ENCODE measurements around the gene CILP2. TPM values are rescaled to one million over a fixed set of nuclear protein-coding genes. Genes with fewer than 3 reads are reported as not detected.

Gene CILP2
- total and polyA plus RNA-seq, 9 of the 15 experiments (the other 6 are each of a cell fraction or from before 2014, with no cell fraction given) = 0.04 to 0.35 (median 0.05) TPM; not detected in 2

DNA sequence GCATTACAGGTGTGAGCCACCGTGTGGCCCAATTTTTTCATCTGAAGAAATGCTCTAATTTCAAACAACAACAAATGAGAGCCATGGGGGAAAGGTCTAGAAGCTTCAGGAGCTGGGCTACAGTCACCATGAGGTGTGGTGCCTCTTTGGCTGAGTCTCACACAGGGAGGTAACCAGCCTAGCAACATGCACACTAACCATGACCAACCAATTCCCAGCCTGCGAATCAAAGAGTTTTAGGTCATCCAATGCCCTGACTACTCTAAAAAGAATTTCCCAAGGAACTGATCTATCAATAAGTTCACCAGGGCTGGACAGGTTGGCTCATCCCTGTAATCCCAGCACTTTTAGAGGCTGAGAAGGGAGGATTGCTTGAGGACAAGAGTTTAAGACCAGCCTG lies 50.5 kb downstream of the CILP2 start:
- ATAC-seq = no peak
- Histone ChIP-seq H3K4me2 (ENCODE audit: insufficient read depth, low read length) (no peak overlapping the region), H3K79me2 (ENCODE audit: control insufficient read depth, insufficient read depth, low read length) (no peaks in the 10 kb centered on the region), H3K4me3 (no peak overlapping the region), H3K27me3 (ENCODE audit: control insufficient read depth in 2 of 2, insufficient read depth in 2 of 2, low read length in 2 of 2) (peaks cover 0 to 8% of the 10 kb centered on the region in 2 experiments; a peak in 2 of 5 replicates), H2AFZ (ENCODE audit: low read depth, low read length) (no peak overlapping the region), H3K4me1 (replicated peaks in 1 of 2; ENCODE audit: control insufficient read depth in 2 of 2, insufficient read depth in 2 of 2, low read length in 2 of 2) (no peaks in the 10 kb centered on the region; a peak in 1 of 5 replicates), H3K9ac (ENCODE audit: insufficient read depth in 1 of 2, low read depth in 2 of 2, low read length in 2 of 2) (no peak overlapping the region), H4K20me1 (replicated peaks; ENCODE audit: control insufficient read depth, insufficient read depth, low read length) (no peaks in the 10 kb centered on the region), H3K27ac (ENCODE audit: extremely low read depth, low read depth, low read length) (no peak overlapping the region), H3K36me3 (ENCODE audit: control insufficient read depth, insufficient read depth, low read length) (no peaks in the 10 kb centered on the region), H3K9me1 (ENCODE audit: control insufficient read depth, insufficient read depth, low read length) (no peaks in the 10 kb centered on the region), H3K9me3 (replicated peaks; ENCODE audit: control insufficient read depth, insufficient read depth, low read depth, low read length) (no peaks in the 10 kb centered on the region)
- intact Hi-C loops (cut with micrococcal nuclease) = no loop called here
- CTCF ChIA-PET (ENCODE audit: low intra/inter-chr PET ratio) = no interaction called here
- no TSS peak for BruUV-seq (replicated peaks)
- 16% methylated on average over 2 of the region's 2 CpGs for WGBS (ENCODE audit: insufficient coverage, low coverage, missing lambda C conversion rate)
- POLR2A ChIA-PET = interaction anchor here (0.6 to 0.7 kb wide), 3 partner anchors 15 to 239 kb away, joined by 3 to 4 read pairs (median 3); no protein-coding TSS in a partner anchor
- no peak for TF ChIP-seq SRSF7 (optimal IDR thresholded peaks at IDR 0.05; ENCODE audit: low read depth, low read length)
- TF ChIP-seq ZNF121 (CRISPR knock-in tag; conservative IDR thresholded peaks at IDR 0.05) = peak; percentile 36; the same call in 1 of the 2 replicates
- DNase-seq (ENCODE audit: extremely low read depth in 1 of 4, low spot score in 3 of 4) = no peak
- in situ Hi-C loops (cut with MboI) = no loop called here
- FAIRE-seq = no peak

DNA sequence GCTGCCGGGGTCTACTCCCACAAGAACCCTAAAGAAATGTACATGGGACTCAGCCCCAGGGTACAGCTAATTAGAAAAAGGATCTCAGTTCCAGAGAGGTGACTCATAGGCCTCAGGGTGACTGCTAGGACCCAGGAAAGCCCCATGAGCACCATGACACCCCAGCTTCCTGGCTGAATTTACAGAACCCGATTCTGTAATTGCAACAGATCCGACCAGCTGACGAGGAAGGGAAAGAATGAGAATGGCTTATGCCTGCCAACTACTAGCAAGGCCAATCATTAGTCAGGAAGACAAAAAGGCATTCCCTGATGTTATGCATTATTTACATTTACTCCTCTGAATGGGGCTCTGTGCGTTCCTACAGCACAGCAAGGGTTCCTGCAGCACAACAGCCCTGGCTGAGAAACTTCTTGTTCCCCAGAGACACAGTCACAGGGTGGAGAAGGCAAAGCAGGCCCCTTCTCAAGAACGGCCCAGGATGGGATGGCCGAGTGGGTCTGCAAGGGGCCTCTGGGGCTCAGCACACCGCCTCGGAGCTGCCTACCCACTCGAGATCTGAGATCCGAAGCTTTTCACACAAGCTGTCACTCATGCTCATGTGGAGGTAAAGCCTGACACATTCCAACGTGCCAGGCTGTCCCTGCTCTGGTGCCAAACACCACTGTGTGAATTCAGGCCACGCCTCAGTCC lies 53.2 kb downstream of the CILP2 start:
- TF ChIP-seq, protein P1, sequence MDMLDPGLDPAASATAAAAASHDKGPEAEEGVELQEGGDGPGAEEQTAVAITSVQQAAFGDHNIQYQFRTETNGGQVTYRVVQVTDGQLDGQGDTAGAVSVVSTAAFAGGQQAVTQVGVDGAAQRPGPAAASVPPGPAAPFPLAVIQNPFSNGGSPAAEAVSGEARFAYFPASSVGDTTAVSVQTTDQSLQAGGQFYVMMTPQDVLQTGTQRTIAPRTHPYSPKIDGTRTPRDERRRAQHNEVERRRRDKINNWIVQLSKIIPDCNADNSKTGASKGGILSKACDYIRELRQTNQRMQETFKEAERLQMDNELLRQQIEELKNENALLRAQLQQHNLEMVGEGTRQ (CRISPR knock-in tag; IDR thresholded peaks at IDR 0.05) = no peak
- TF ChIP-seq, protein P2, sequence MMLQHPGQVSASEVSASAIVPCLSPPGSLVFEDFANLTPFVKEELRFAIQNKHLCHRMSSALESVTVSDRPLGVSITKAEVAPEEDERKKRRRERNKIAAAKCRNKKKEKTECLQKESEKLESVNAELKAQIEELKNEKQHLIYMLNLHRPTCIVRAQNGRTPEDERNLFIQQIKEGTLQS (IDR thresholded peaks at IDR 0.05) = peak; percentile 52
- TF ChIP-seq, protein P2 (CRISPR knock-in tag; conservative IDR thresholded peaks at IDR 0.05) = no peak
- no peak for TF ChIP-seq ZNF583 (CRISPR knock-in tag; IDR thresholded peaks at IDR 0.05)
- peak; percentile 60 for TF ChIP-seq FOSL1 (tag; conservative IDR thresholded peaks at IDR 0.05)
- TF ChIP-seq JUND (IDR thresholded peaks at IDR 0.05; ENCODE audit: borderline replicate concordance, low read depth, low read length) = peak; percentile 17; the same call in 1 of the 2 replicates
- TF ChIP-seq JUND (tag; IDR thresholded peaks at IDR 0.05; ENCODE audit: borderline replicate concordance, low read depth, low read length) = 0 out of 3 replicates have a peak, but pooled peaks have one; percentile 19
- TF ChIP-seq, protein P3, sequence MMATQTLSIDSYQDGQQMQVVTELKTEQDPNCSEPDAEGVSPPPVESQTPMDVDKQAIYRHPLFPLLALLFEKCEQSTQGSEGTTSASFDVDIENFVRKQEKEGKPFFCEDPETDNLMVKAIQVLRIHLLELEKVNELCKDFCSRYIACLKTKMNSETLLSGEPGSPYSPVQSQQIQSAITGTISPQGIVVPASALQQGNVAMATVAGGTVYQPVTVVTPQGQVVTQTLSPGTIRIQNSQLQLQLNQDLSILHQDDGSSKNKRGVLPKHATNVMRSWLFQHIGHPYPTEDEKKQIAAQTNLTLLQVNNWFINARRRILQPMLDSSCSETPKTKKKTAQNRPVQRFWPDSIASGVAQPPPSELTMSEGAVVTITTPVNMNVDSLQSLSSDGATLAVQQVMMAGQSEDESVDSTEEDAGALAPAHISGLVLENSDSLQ (IDR thresholded peaks at IDR 0.05) = 0 out of 2 replicates have a peak, but pooled peaks have one; percentile 13
- TF ChIP-seq ZNF77 (CRISPR knock-in tag; IDR thresholded peaks at IDR 0.05) = no peak

More for the DNA sequence above, 53.2 kb downstream of the CILP2 start:
- no peaks in the 10 kb centered on the region; a peak in 1 of 5 replicates for H3K4me1 ChIP-seq (replicated peaks in 1 of 2; ENCODE audit: control insufficient read depth in 2 of 2, insufficient read depth in 2 of 2, low read length in 2 of 2)
- H3K27ac ChIP-seq (ENCODE audit: extremely low read depth, low read depth, low read length) = no peak overlapping the region
- intact Hi-C loops (cut with micrococcal nuclease) = no loop called here
- ATAC-seq (peak; percentile 40; the same call in 2 of the 3 replicates), FAIRE-seq (no peak), DNase-seq (ENCODE audit: extremely low read depth in 1 of 4, low spot score in 3 of 4) (no peak)
- ChIA-PET CTCF (ENCODE audit: low intra/inter-chr PET ratio) (no interaction called here), POLR2A (no interaction called here)
- H3K27me3 ChIP-seq (ENCODE audit: control insufficient read depth in 2 of 2, insufficient read depth in 2 of 2, low read length in 2 of 2) = peaks cover 0 to 8% of the 10 kb centered on the region in 2 experiments; a peak in 2 of 5 replicates
- no peaks in the 10 kb centered on the region for H4K20me1 ChIP-seq (replicated peaks; ENCODE audit: control insufficient read depth, insufficient read depth, low read length)
- no peak overlapping the region for H3K4me2 ChIP-seq (ENCODE audit: insufficient read depth, low read length)
- in situ Hi-C loops (cut with MboI) = no loop called here
- peak overlapping the region; percentile 44; the same call in 1 of the 2 replicates for H2AFZ ChIP-seq (ENCODE audit: low read depth, low read length)
- H3K9me3 ChIP-seq (replicated peaks; ENCODE audit: control insufficient read depth, insufficient read depth, low read depth, low read length) = no peaks in the 10 kb centered on the region
- 31% methylated on average over 13 of the region's 13 CpGs for WGBS (ENCODE audit: insufficient coverage, low coverage, missing lambda C conversion rate)
- no peaks in the 10 kb centered on the region for H3K9me1 ChIP-seq (ENCODE audit: control insufficient read depth, insufficient read depth, low read length)
- BruUV-seq (replicated peaks) = no TSS peak
- no peaks in the 10 kb centered on the region for H3K36me3 ChIP-seq (ENCODE audit: control insufficient read depth, insufficient read depth, low read length)
- H3K9ac ChIP-seq (ENCODE audit: insufficient read depth in 1 of 2, low read depth in 2 of 2, low read length in 2 of 2) = peak overlapping the region in 1 of 2 experiments; percentile 64; a peak in 1 of 4 replicates
- H3K79me2 ChIP-seq (ENCODE audit: control insufficient read depth, insufficient read depth, low read length) = no peaks in the 10 kb centered on the region
- H3K4me3 ChIP-seq = no peak overlapping the region

All from K562 (cell line).